HUES64 (cell line): ENCODE measurements around the gene PODXL2.

Experiments used
- H3K27ac ChIP-seq: 2 replicates; pipeline ENCODE4 v1.7.0; 2013; ENCODE audit warnings: low read depth, low read length, inconsistent platforms
- H3K27me3 ChIP-seq: 2 replicates; pipeline ENCODE4 v1.6.1; 2013; ENCODE audit warnings: mild to moderate bottlenecking, low read length; ENCODE audit not compliant: insufficient read depth
- H3K36me3 ChIP-seq: 2 replicates; pipeline ENCODE4 v1.6.1; 2013; ENCODE audit warnings: mild to moderate bottlenecking, low read length; ENCODE audit not compliant: insufficient read depth
- H3K4me1 ChIP-seq: 2 replicates; pipeline ENCODE4 v1.6.1; 2013; ENCODE audit warnings: mild to moderate bottlenecking, low read length, moderate library complexity; ENCODE audit not compliant: insufficient read depth
- H3K4me3 ChIP-seq: 2 replicates; pipeline ENCODE4 v1.5.1; 2013; ENCODE audit warnings: mild to moderate bottlenecking, low read length, moderate library complexity
- H3K9ac ChIP-seq: 2 replicates; pipeline ENCODE4 v1.6.1; 2013; ENCODE audit warnings: mild to moderate bottlenecking, low read depth, low read length
- H3K9me3 ChIP-seq: 2 replicates; pipeline ENCODE4 v1.6.1; 2013; ENCODE audit warnings: low read depth, low read length; ENCODE audit not compliant: insufficient read depth
- WGBS: fragments of 150-250, 120-280 bp; methylation state at CpG from one replicate; pipeline ENCODE4 v1.1.7; 2013; ENCODE audit warnings: missing lambda C conversion rate; 5-methylcytosine and 5-hydroxymethylcytosine counted together

The PODXL2 gene

GRCh38 chr3:127660621-127661251 is 31.8 kb downstream of the PODXL2 start:
- H3K4me3 ChIP-seq: no peak overlapping the region
- no peak overlapping the region for H3K27ac ChIP-seq
- no peaks in the 10 kb centered on the region for H3K27me3 ChIP-seq
- no peak overlapping the region for H3K9ac ChIP-seq
- WGBS: 95% methylated on average over 10 of the region's 10 CpGs
- no peaks in the 10 kb centered on the region for H3K9me3 ChIP-seq
- H3K4me1 ChIP-seq: no peaks in the 10 kb centered on the region
- H3K36me3 ChIP-seq: peaks cover 7% of the 10 kb centered on the region; the same call in 1 of the 2 replicates

DNA sequence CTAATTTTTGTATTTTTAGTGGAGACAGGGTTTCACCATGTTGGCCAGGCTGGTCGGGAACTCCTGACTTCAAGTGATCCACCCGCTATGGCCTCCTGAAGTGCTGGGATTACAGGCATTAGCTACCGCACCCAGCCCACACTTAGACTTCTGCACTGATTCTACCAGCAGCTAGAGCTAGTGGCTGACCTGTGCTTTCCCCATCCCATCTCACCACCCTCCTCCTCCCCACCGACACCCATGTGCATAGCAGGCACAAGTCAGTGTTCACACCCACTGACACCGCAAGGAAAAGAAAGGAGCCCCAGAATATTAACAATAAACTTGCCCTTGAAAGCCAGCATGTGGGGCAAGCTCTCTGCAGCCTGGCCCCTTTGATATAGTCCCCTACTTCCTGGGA is 32.6 kb downstream of the PODXL2 start:
- H3K36me3 ChIP-seq: peaks cover 13% of the 10 kb centered on the region; the same call in 1 of the 2 replicates
- no peaks in the 10 kb centered on the region for H3K4me1 ChIP-seq
- H3K9me3 ChIP-seq: no peaks in the 10 kb centered on the region
- H3K27me3 ChIP-seq: no peaks in the 10 kb centered on the region
- no peak overlapping the region for H3K4me3 ChIP-seq
- WGBS: 94% methylated on average over 5 of the region's 5 CpGs
- no peak overlapping the region for H3K27ac ChIP-seq
- H3K9ac ChIP-seq: no peak overlapping the region

- H3K4me3 ChIP-seq: no peak overlapping the region
- H3K9ac ChIP-seq: no peak overlapping the region
- H3K27me3 ChIP-seq: no peaks in the 10 kb centered on the region
- no peaks in the 10 kb centered on the region for H3K9me3 ChIP-seq
- H3K4me1 ChIP-seq: no peaks in the 10 kb centered on the region
- peaks cover 13% of the 10 kb centered on the region; the same call in 1 of the 2 replicates for H3K36me3 ChIP-seq
- 95% methylated on average over 11 of the region's 11 CpGs for WGBS
- no peak overlapping the region for H3K27ac ChIP-seq
These were observed 33.0 kb downstream of the PODXL2 start for GRCh38 chr3:127662001-127662469.

DNA sequence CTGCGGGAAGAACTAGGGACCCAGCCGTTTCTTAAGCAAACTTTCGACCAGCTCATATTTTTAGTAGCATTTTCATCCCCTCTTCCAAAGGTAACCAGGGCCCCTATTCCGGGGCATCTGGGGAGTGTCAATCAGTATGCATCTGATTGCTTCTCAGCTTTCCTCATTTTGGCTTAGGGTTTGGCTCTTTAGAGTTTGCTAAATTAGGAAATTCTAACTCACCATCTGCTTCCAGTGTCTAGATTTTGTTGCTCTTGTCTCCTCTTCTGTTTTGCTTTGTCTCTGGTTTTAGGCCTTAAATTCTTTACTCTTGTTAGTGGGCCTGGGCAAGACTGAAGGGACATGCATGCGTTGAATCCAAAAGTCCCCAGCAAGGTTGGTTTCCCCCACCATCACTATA is 34.2 kb downstream of the PODXL2 start:
- H3K27ac ChIP-seq: no peak overlapping the region
- H3K9ac ChIP-seq: no peak overlapping the region
- no peak overlapping the region for H3K4me3 ChIP-seq
- no peaks in the 10 kb centered on the region for H3K4me1 ChIP-seq
- no peaks in the 10 kb centered on the region for H3K27me3 ChIP-seq
- H3K36me3 ChIP-seq: peaks cover 13% of the 10 kb centered on the region; the same call in 1 of the 2 replicates
- WGBS: 87% methylated on average over 4 of the region's 5 CpGs
- H3K9me3 ChIP-seq: no peaks in the 10 kb centered on the region

DNA sequence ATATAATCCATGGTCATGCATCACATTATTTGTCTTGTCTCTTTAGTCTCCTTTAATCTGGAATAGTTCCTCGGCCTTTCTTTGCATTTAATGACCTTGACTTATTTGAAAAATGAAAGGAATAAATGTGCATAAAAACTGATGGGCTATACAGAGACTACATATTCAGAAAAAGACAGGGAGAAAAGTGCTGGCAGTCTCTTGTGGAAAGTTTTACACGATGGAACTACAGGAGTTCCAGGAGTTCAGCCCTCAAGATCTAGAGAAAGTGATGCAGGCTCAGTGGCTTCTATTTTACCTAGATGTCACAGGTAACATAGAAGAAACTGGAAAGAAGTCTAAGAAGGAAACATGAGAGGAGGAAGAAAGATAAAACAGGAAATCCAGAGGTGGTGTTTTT is 36.2 kb downstream of the PODXL2 start:
- H3K9ac ChIP-seq: no peak overlapping the region
- peaks cover 13% of the 10 kb centered on the region; the same call in 1 of the 2 replicates for H3K36me3 ChIP-seq
- no peak overlapping the region for H3K27ac ChIP-seq
- 92% methylated on average over 2 of the region's 2 CpGs for WGBS
- H3K4me3 ChIP-seq: no peak overlapping the region
- H3K4me1 ChIP-seq: no peaks in the 10 kb centered on the region
- no peaks in the 10 kb centered on the region for H3K9me3 ChIP-seq
- no peaks in the 10 kb centered on the region for H3K27me3 ChIP-seq

DNA sequence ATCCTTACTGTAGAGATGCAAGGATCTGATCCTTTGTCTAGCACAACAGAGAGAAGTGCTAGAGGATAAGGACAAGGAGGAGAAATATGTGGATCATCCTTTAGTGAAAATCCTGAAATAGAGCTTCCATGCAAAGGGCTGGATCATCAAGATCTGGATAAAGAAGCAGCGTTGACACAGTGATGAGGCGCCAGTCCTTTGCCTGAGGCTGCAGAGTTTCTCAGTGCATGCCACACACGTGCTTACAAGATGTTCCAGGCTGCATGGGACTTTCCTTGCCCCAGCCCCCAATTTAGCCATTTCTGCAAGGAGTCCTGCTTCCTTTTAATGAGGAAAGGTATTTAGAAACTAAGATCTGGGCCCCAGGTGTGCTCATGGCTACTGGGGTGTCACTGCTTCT is 36.6 kb downstream of the PODXL2 start:
- no peaks in the 10 kb centered on the region for H3K9me3 ChIP-seq
- no peaks in the 10 kb centered on the region for H3K4me1 ChIP-seq
- H3K36me3 ChIP-seq: peaks cover 13% of the 10 kb centered on the region; the same call in 1 of the 2 replicates
- 88% methylated on average over 3 of the region's 3 CpGs for WGBS
- no peak overlapping the region for H3K4me3 ChIP-seq
- H3K27me3 ChIP-seq: no peaks in the 10 kb centered on the region
- no peak overlapping the region for H3K27ac ChIP-seq
- no peak overlapping the region for H3K9ac ChIP-seq

- Histone ChIP-seq H3K4me1 (no peaks in the 10 kb centered on the region), H3K9ac (no peak overlapping the region), H3K9me3 (no peaks in the 10 kb centered on the region), H3K27ac (no peak overlapping the region), H3K4me3 (no peak overlapping the region), H3K36me3 (peaks cover 9% of the 10 kb centered on the region; the same call in 1 of the 2 replicates), H3K27me3 (peaks cover 2% of the 10 kb centered on the region; the same call in 1 of the 2 replicates)
- WGBS: 87% methylated on average over 2 of the region's 2 CpGs
These were observed 37.7 kb downstream of the PODXL2 start for GRCh38 chr3:127666676-127667075.

DNA sequence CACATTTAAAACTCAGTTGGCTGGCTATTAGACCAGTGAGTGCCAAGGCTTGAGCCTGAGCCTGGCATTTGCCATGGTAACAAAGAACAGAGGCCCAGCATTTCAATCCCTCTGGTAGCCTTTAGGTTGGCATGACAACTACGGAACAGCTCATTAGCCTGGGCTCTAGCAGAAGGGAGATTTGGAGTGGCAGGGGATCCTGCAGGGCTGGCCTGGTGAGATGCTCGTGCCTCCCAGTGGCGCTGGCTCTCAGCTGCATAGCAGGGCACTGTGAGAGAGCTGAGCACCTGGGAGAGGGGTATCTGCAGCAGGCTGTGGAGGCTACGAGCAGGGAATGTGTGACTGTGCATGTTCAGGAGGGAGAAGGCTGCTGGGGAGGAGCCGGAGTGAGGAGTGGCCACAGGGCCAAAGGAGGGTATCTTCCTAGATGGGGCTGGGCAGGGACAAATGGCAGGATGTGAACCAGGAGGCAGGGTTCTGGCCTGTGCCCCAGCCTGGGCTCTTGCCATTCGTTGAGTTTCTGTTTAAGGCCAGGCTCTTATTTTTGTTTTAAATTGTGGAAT is 38.2 kb downstream of the PODXL2 start:
- H3K9me3 ChIP-seq: no peaks in the 10 kb centered on the region
- peaks cover 7% of the 10 kb centered on the region; the same call in 1 of the 2 replicates for H3K27me3 ChIP-seq
- H3K4me1 ChIP-seq: no peaks in the 10 kb centered on the region
- WGBS: 86% methylated on average over 6 of the region's 6 CpGs
- no peak overlapping the region for H3K4me3 ChIP-seq
- no peak overlapping the region for H3K9ac ChIP-seq
- peaks cover 9% of the 10 kb centered on the region; the same call in 1 of the 2 replicates for H3K36me3 ChIP-seq
- H3K27ac ChIP-seq: no peak overlapping the region

- Histone ChIP-seq H3K27ac (no peak overlapping the region), H3K9me3 (no peaks in the 10 kb centered on the region), H3K36me3 (peaks cover 9% of the 10 kb centered on the region; the same call in 1 of the 2 replicates), H3K9ac (no peak overlapping the region), H3K27me3 (peaks cover 13% of the 10 kb centered on the region; the same call in 1 of the 2 replicates), H3K4me3 (no peak overlapping the region), H3K4me1 (no peaks in the 10 kb centered on the region; the same call in 1 of the 2 replicates)
- 94% methylated on average over 7 of the region's 7 CpGs for WGBS
These were observed 39.9 kb downstream of the PODXL2 start for GRCh38 chr3:127668906-127669305.

DNA sequence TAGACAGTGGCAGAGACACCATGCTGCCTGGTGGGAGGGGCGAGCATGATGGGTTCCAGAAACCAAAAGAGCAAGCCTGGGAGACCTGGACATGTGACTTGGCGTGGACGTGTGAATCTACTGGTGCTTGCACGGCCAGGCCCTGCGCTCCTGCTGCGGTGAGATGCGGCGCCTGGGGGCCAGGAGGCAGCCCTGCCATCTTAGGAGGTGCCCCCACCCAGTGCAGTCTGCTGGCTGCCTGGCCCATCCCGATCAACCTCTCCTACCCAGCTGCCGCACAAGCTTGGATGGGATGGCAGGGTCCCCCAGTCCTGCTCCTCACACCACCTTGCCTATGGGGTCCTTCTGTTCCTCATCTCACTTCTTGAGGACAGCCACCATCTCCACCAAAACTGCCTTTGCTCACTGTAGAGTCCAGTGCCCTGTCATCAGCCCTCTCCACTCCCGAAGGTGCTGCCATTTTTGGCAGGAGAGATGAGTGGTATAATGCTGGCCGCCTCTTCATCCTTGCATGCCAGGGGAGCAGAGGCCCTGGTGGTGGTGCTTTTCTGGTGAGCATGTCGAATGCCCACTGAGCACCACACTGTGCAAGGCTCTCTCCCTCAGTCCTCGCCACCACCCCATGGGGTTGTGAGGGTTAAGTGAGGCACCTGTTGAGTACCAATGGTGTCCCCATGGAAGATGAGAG is 40.7 kb downstream of the PODXL2 start:
- no peaks in the 10 kb centered on the region; the same call in 1 of the 2 replicates for H3K4me1 ChIP-seq
- H3K36me3 ChIP-seq: peaks cover 9% of the 10 kb centered on the region; the same call in 1 of the 2 replicates
- no peak overlapping the region for H3K27ac ChIP-seq
- no peak overlapping the region for H3K4me3 ChIP-seq
- peaks cover 16% of the 10 kb centered on the region; the same call in 1 of the 2 replicates for H3K27me3 ChIP-seq
- no peak overlapping the region for H3K9ac ChIP-seq
- 92% methylated on average over 14 of the region's 14 CpGs for WGBS
- H3K9me3 ChIP-seq: no peaks in the 10 kb centered on the region

DNA sequence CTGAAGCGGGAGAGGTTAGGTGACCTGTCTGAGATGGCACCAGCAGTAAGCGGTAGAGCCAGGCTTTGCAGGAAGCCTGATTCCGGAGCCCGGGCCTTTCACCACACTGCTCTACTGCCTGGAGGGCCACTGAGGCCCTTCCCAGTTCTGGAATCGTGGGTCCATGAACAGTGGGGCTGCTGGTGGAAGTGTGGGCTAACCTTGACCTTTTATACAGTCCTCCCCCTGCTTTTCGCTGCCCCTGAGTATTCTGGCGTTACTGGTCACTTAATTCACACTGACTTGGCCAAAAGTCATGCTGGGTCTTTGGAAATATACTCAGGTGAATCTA is 41.2 kb downstream of the PODXL2 start:
- no peaks in the 10 kb centered on the region; the same call in 1 of the 2 replicates for H3K4me1 ChIP-seq
- no peaks in the 10 kb centered on the region for H3K9me3 ChIP-seq
- H3K36me3 ChIP-seq: peaks cover 9% of the 10 kb centered on the region; the same call in 1 of the 2 replicates
- peaks cover 16% of the 10 kb centered on the region; the same call in 1 of the 2 replicates for H3K27me3 ChIP-seq
- H3K4me3 ChIP-seq: no peak overlapping the region
- H3K27ac ChIP-seq: no peak overlapping the region
- no peak overlapping the region for H3K9ac ChIP-seq
- 94% methylated on average over 7 of the region's 7 CpGs for WGBS
